ENCODE measurements around the gene IL25. TPM values are rescaled to one million over a fixed set of nuclear protein-coding genes. Genes with fewer than 3 reads are reported as not detected.

Gene IL25
- total RNA-seq, 4 donors from 2014 or later, result not detected

GRCh38 chr14:23360496-23360895 is 12.1 kb upstream of the IL25 start:
- TF ChIP-seq CTCF (IDR thresholded peaks at IDR 0.05 in 4 of 5, conservative IDR thresholded peaks at IDR 0.05 in 1 of 5), result no peak
- no peak for TF ChIP-seq POLR2A (IDR thresholded peaks at IDR 0.05)
- ATAC-seq (no peak), DNase-seq (no peak)
- intact Hi-C loops (cut with DNase I; ENCODE audit: low total_unique reads) (no loop called here), in situ Hi-C loops (cut with MboI; ENCODE audit: low sequenced_read_pairs in 4 of 4) (no loop called here)
- Histone ChIP-seq H3K27me3 (peaks cover 8 to 16% (median 13%) of the 10 kb centered on the region in 3 donors), H3K4me3 (no peak overlapping the region), H3K9me3 (no peaks in the 10 kb centered on the region), H3K36me3 (no peaks in the 10 kb centered on the region), H3K27ac (no peak overlapping the region), H3K4me1 (peaks cover 0 to 3% of the 10 kb centered on the region in 2 donors)

GRCh38 chr14:23361320-23361719 is 11.3 kb upstream of the IL25 start:
- TF ChIP-seq CTCF (IDR thresholded peaks at IDR 0.05 in 4 of 5, conservative IDR thresholded peaks at IDR 0.05 in 1 of 5) (no peak), POLR2A (IDR thresholded peaks at IDR 0.05) (no peak)
- in situ Hi-C loops (cut with MboI; ENCODE audit: low sequenced_read_pairs in 4 of 4) (no loop called here), intact Hi-C loops (cut with DNase I; ENCODE audit: low total_unique reads) (no loop called here)
- no peak overlapping the region for H3K4me3 ChIP-seq
- ATAC-seq (no peak), DNase-seq (no peak)
- H3K9me3 ChIP-seq, result no peaks in the 10 kb centered on the region
- no peak overlapping the region for H3K27ac ChIP-seq
- H3K27me3 ChIP-seq, result peaks cover 13 to 20% (median 17%) of the 10 kb centered on the region in 3 donors
- H3K4me1 ChIP-seq, result peaks cover 0 to 4% of the 10 kb centered on the region in 2 donors
- no peaks in the 10 kb centered on the region for H3K36me3 ChIP-seq

- in situ Hi-C loops (cut with MboI; ENCODE audit: low sequenced_read_pairs in 4 of 4) (no loop called here), intact Hi-C loops (cut with DNase I; ENCODE audit: low total_unique reads) (no loop called here)
- no peak overlapping the region for H3K4me3 ChIP-seq
- no peak for TF ChIP-seq CTCF (IDR thresholded peaks at IDR 0.05 in 4 of 5, conservative IDR thresholded peaks at IDR 0.05 in 1 of 5)
- no peak for TF ChIP-seq POLR2A (IDR thresholded peaks at IDR 0.05)
- no peaks in the 10 kb centered on the region for H3K9me3 ChIP-seq
- no peaks in the 10 kb centered on the region for H3K36me3 ChIP-seq
- no peak overlapping the region for H3K27ac ChIP-seq
- DNase-seq, result no peak
- H3K4me1 ChIP-seq, result peaks cover 0 to 4% of the 10 kb centered on the region in 2 donors
- H3K27me3 ChIP-seq, result peaks cover 13 to 20% (median 17%) of the 10 kb centered on the region in 3 donors
- no peak for ATAC-seq
Observed at GRCh38 chr14:23361763-23362162, 10.8 kb upstream of the IL25 start.

GRCh38 chr14:23362200-23362599 is 10.4 kb upstream of the IL25 start:
- in situ Hi-C loops (cut with MboI; ENCODE audit: low sequenced_read_pairs in 4 of 4) (no loop called here), intact Hi-C loops (cut with DNase I; ENCODE audit: low total_unique reads) (no loop called here)
- Histone ChIP-seq H3K36me3 (no peaks in the 10 kb centered on the region), H3K9me3 (no peaks in the 10 kb centered on the region), H3K4me3 (no peak overlapping the region), H3K4me1 (peaks cover 0 to 4% of the 10 kb centered on the region in 2 donors), H3K27me3 (peaks cover 13 to 20% (median 17%) of the 10 kb centered on the region in 3 donors), H3K27ac (no peak overlapping the region)
- TF ChIP-seq CTCF (IDR thresholded peaks at IDR 0.05 in 4 of 5, conservative IDR thresholded peaks at IDR 0.05 in 1 of 5), result no peak
- no peak for TF ChIP-seq POLR2A (IDR thresholded peaks at IDR 0.05)
- ATAC-seq (no peak), DNase-seq (no peak)

All from gastrocnemius medialis (tissue), 4 donors.